Type B pancreatic cell (in vitro differentiated cells): Measurements from ENCODE around the gene WIPF1. TPM values are rescaled to one million over a fixed set of nuclear protein-coding genes. Genes with fewer than 3 reads are reported as not detected.
"Not testable (repeated sequence)": the region's sequence is repeated elsewhere in the genome, so short reads cannot be mapped to it uniquely, and the experiment has no call there.

ENCODE experiments used
- DNase-seq: peaks from one replicate; pipeline ENCODE4 v3.0.0; 2021; ENCODE audit warnings: mixed read lengths; ENCODE audit not compliant: unreplicated experiment; ENCODE audit errors: extremely low spot score
- H3K27ac Mint-ChIP-seq: 2 replicates; pipeline ENCODE4 v1.8.0; 2021; ENCODE audit warnings: mild to moderate bottlenecking, mixed read lengths
- H3K27me3 Mint-ChIP-seq: 2 replicates; pipeline ENCODE4 v1.8.0; 2021; ENCODE audit warnings: mixed read lengths
- H3K36me3 Mint-ChIP-seq: 2 replicates; pipeline ENCODE4 v1.8.0; 2021; ENCODE audit warnings: mixed read lengths
- H3K4me1 Mint-ChIP-seq: one replicate; pipeline ENCODE4 v1.8.0; 2021; ENCODE audit warnings: mixed read lengths; ENCODE audit not compliant: unreplicated experiment
- H3K4me3 Mint-ChIP-seq: 2 replicates; pipeline ENCODE4 v1.8.0; 2021; ENCODE audit warnings: mild to moderate bottlenecking, mixed read lengths
- H3K9me3 Mint-ChIP-seq: 2 replicates; pipeline ENCODE4 v1.8.0; 2021; ENCODE audit warnings: mixed read lengths
- total RNA-seq: library from RNA; stranded (reverse); gene quantifications from 2 replicates; pipeline ENCODE4 v1.2.1, GENCODE V29; 2021; ENCODE audit warnings: low replicate concordance
- TF ChIP-seq, protein P1 (sequence below): fragments of 200-600 bp; sonication (generic); conservative IDR thresholded peaks from 2 replicates; pipeline ENCODE4 v1.5.0; 2021; ENCODE audit warnings: antibody characterized with exemption, mild to moderate bottlenecking

Gene WIPF1
- total RNA-seq, 1 donor from 2014 or later: 19.2 TPM

- no peaks in the 10 kb centered on the region for H3K4me1 Mint-ChIP-seq
- H3K9me3 Mint-ChIP-seq: no peaks in the 10 kb centered on the region
- DNase-seq: no peak
- no peaks in the 10 kb centered on the region for H3K27me3 Mint-ChIP-seq
- no peak overlapping the region for H3K4me3 Mint-ChIP-seq
- TF ChIP-seq, protein P1, sequence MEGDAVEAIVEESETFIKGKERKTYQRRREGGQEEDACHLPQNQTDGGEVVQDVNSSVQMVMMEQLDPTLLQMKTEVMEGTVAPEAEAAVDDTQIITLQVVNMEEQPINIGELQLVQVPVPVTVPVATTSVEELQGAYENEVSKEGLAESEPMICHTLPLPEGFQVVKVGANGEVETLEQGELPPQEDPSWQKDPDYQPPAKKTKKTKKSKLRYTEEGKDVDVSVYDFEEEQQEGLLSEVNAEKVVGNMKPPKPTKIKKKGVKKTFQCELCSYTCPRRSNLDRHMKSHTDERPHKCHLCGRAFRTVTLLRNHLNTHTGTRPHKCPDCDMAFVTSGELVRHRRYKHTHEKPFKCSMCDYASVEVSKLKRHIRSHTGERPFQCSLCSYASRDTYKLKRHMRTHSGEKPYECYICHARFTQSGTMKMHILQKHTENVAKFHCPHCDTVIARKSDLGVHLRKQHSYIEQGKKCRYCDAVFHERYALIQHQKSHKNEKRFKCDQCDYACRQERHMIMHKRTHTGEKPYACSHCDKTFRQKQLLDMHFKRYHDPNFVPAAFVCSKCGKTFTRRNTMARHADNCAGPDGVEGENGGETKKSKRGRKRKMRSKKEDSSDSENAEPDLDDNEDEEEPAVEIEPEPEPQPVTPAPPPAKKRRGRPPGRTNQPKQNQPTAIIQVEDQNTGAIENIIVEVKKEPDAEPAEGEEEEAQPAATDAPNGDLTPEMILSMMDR: no peak
- no peaks in the 10 kb centered on the region for H3K36me3 Mint-ChIP-seq
- no peak overlapping the region for H3K27ac Mint-ChIP-seq
These were observed 43.0 kb downstream of the WIPF1 start for GRCh38 chr2:174554529-174555150.

GRCh38 chr2:174553811-174554493 is 43.7 kb downstream of the WIPF1 start:
- Mint-ChIP-seq H3K9me3 (no peaks in the 10 kb centered on the region), H3K27me3 (no peaks in the 10 kb centered on the region), H3K27ac (no peak overlapping the region), H3K36me3 (no peaks in the 10 kb centered on the region), H3K4me3 (no peak overlapping the region), H3K4me1 (no peaks in the 10 kb centered on the region)
- no peak for DNase-seq
- TF ChIP-seq, protein P1: no peak

- no peaks in the 10 kb centered on the region for H3K36me3 Mint-ChIP-seq
- H3K27me3 Mint-ChIP-seq: no peaks in the 10 kb centered on the region
- H3K4me3 Mint-ChIP-seq: no peak overlapping the region
- H3K27ac Mint-ChIP-seq: no peak overlapping the region
- TF ChIP-seq, protein P1: no peak
- no peaks in the 10 kb centered on the region for H3K9me3 Mint-ChIP-seq
- no peak for DNase-seq
- no peaks in the 10 kb centered on the region for H3K4me1 Mint-ChIP-seq
These were observed 44.7 kb downstream of the WIPF1 start for GRCh38 chr2:174552880-174553279.

- no peaks in the 10 kb centered on the region for H3K9me3 Mint-ChIP-seq
- no peaks in the 10 kb centered on the region for H3K36me3 Mint-ChIP-seq
- DNase-seq: no peak
- H3K27ac Mint-ChIP-seq: no peak overlapping the region
- H3K27me3 Mint-ChIP-seq: peaks cover 3% of the 10 kb centered on the region
- H3K4me3 Mint-ChIP-seq: no peak overlapping the region
- TF ChIP-seq, protein P1: no peak
- H3K4me1 Mint-ChIP-seq: no peaks in the 10 kb centered on the region
These were observed 45.9 kb downstream of the WIPF1 start for GRCh38 chr2:174551697-174552096.

DNA sequence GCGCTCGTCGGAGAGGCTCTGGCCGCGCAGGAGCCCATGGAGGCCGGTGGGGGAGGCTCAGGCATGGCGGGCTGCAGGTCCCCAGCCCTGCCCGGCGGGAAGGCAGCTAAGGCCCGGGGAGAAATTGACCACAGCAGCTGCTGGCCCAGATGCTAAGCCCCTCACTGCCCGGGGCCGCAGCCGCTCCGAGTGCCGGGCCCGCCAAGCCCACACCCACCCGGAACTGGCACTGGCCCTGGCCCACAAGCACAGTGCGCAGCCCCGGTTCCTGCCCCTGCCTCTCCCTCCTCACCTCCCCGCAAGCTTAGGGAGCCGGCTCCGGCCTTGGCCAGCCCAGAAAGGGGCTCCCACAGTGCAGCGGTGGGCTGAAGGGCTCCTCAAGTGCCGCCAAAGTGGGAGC is 49.0 kb downstream of the WIPF1 start:
- H3K27me3 Mint-ChIP-seq, H3K27ac Mint-ChIP-seq, DNase-seq, H3K4me3 Mint-ChIP-seq, H3K4me1 Mint-ChIP-seq, H3K9me3 Mint-ChIP-seq, H3K36me3 Mint-ChIP-seq: not testable (repeated sequence)

GRCh38 chr2:174548021-174548420 is 49.6 kb downstream of the WIPF1 start:
- DNase-seq, H3K4me3 Mint-ChIP-seq, H3K27me3 Mint-ChIP-seq, H3K4me1 Mint-ChIP-seq, H3K9me3 Mint-ChIP-seq, H3K36me3 Mint-ChIP-seq, H3K27ac Mint-ChIP-seq: not testable (repeated sequence)
